GM18873 (cell line): ENCODE measurements around the gene RNF144B.
A peak's percentile ranks its signal among the peaks of the same experiment; 100 is the strongest.
"Not testable (repeated sequence)": the region's sequence is repeated elsewhere in the genome, so short reads cannot be mapped to it uniquely, and the experiment has no call there.

Source experiments
- ATAC-seq: cut with Tn5 transposase; IDR thresholded peaks from one replicate; pipeline ENCODE4 v1.9.1; 2021; ENCODE audit warnings: mild to moderate bottlenecking, moderate library complexity, moderate number of reproducible peaks; ENCODE audit not compliant: unreplicated experiment, low FRiP score

Gene RNF144B

DNA sequence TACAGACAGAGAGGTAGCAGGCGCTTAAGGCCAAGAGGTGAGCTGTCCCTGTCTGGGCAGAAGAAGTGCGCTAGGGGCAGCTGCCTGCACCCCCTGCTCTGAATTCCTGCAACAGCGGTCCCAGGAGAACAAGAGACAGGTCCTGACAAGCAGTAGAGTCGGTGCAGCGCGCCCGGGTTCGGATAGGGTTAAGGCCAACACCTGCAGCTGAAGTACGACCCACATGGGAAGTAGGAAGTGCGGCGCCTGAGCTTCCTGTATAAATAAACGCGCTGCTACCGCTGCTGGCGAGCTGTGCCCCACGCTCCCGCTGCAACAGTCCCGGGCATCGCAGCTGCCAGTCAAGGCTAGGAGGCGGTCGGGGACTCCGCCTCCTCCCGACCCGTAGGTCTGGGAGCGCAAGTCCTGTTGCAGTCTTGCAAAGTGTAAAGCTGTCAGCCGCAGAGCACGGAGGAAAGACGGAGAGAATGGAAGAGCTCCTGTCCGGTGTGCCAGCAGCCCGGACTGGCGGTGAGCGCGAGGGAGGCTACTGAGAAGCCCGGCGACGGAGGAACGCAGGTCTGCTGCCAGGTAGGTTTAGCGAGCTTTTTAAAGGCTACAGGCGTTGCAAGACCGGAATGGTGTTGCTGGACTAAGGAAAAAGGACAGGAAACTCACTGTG is at the start of gene RNF144B:
Gene RNF144B (plus strand): TSS at position 290 of the 661 bp plus-strand sequence. CDS start 12,185 bp downstream, outside the sequence.
- ATAC-seq, result peak; percentile 74

DNA sequence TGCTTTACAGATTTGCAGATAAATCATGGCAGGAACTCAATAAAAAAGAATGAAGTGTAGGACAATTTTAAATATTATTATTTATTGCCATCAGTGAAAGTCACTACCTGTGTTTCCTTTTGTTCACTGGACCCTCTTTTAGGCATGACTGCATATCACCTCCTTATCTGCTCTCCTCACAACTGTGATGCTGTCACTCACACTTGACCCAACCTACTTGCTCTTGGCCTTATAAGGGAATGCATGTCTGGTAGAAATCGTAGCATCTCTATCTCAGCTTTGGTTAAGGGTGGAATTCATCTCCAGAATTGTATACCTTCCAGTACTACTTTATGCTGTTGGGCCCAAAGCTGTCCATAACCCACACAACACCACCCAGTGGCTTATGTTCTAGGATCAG is 47.6 kb upstream of the RNF144B start:
- no peak for ATAC-seq

DNA sequence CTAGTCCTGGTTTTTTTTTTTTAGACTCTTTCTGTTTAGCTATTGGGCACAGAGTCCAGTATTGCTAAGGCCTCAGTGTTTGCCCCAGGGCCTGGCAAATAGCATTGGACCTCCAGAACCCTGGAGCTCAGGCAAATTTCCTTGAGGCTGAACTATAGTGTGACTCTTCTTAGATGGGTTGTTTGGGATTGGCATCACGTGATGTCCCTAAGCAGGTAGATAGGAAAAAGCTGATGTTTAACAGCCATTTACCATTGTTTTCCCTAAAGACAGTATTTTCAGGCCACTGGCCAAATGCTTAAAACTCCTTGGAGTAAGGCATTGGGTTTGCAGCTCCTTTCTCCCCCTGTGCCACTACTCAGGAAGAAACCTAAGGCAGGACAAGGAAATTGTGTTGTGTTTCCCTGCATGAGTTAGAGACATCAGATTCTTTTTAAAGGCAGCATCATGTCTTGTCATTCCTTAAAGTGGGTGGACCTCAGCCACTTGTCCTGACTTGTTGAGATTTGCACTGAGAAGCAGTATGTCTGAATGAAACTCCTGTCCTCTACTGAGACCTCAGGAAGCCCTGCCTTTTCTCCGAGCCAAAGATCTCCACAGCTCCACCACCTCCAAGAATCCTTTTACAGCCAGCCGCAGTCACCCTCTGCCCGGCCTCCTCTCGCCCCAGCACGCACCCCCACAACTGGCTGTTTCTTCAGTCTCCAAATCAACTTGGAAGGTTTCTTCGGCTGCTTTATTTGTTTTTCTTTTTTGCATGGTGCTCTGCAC is 46.2 kb upstream of the RNF144B start:
- ATAC-seq, result no peak

GRCh38 chr6:18342223-18342622 is 44.9 kb upstream of the RNF144B start:
- no peak for ATAC-seq

DNA sequence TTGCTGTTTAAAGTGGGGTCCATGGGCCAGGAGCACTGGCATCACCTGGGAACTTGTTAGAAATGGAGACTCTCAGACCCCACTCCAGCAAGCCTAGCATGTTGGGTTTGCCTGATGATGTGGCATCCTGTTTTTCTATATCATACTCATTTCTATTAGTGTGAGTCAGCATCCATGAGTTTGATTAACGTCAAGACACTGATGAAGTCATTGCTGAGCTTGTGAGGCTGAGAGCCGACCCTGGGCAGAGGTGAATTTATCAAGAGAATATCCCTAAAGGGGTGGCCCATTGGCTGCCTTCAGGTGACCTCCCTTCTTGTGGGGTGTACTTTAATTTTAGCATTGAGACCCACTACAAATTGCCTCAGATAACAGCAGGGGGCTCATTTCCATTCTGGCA is 43.4 kb upstream of the RNF144B start:
- ATAC-seq, result no peak

GRCh38 chr6:18347021-18347577 is 40.1 kb upstream of the RNF144B start:
- ATAC-seq, result no peak

GRCh38 chr6:18347866-18348265 is 39.3 kb upstream of the RNF144B start:
- ATAC-seq, result no peak

DNA sequence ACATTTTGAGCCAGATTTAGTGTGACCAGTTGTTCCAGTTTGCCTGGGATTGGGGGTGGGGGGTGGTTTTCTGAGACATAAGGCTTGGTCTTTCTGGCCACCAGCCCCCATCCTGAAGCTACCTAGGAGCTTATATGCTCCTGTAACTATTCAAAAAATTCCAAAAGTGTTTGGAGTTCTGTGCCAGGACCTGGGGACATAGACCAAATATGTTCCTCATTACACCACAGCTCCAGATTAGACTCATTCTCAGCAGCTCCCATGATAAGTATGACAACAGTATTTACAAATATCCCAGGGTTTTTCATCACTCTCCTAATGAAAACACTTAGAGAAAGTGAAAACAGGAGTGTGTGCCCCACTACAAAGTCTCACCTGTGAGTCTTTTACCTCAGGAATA is 37.8 kb upstream of the RNF144B start:
- ATAC-seq, result no peak

GRCh38 chr6:18350271-18350670 is 36.9 kb upstream of the RNF144B start:
- ATAC-seq, result no peak

DNA sequence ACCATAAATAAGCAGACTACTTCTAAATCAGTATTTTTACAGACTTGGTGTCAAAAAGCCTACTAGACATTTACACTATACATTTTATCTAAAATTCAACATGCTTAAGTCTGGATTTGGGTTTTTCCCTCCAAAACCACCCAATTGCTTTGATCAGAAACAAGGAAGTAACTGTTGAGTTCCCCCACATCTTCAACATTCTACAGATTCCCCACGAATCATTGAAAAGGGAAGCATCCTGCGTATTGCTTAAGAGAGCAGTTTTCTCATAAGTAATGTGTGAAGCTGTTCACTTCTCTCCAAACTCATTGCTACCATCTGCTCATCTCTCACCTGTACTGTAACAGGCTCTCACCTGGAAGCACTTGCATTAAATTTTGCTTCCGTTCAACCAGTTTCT is 36.4 kb upstream of the RNF144B start:
- no peak for ATAC-seq

DNA sequence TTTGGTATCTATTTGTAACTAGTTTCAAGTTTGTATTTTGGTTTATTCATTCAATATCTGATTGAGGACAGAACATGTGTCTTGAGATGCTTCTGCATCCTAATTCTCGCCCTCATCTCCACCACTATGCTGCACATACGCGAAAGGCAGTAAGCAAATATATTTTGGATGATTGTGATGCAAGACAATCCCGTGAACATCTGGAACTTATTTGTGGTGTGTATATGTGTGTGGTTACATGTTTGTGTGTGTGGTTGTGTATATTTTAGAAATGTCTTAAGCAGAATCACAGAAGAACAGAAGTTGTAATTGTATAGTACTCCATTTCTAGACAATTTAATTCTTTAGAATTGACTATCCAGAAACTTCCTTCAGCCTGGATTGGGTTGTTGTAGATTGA is 35.1 kb upstream of the RNF144B start:
- ATAC-seq, result no peak

DNA sequence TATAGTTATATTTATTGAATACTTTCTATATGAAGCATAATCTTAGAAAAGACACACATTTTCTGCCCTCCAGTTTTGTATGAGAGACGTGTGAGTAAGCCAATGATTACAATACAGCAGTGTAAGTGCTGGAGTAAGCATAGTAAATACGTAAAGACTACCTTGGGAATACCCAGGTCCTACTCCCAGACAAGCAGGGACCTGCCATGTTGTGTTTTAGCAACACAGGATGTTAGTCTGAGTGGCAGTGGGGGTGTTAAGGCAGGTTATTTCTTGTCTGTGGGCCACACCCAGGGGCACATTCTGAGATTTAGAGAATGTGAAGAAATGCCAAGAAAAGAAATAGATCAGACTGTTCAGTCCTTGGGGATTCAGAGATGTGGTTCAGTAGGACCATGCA is 34.3 kb upstream of the RNF144B start:
- no peak for ATAC-seq

GRCh38 chr6:18353251-18353650 is 33.9 kb upstream of the RNF144B start:
- no peak for ATAC-seq

DNA sequence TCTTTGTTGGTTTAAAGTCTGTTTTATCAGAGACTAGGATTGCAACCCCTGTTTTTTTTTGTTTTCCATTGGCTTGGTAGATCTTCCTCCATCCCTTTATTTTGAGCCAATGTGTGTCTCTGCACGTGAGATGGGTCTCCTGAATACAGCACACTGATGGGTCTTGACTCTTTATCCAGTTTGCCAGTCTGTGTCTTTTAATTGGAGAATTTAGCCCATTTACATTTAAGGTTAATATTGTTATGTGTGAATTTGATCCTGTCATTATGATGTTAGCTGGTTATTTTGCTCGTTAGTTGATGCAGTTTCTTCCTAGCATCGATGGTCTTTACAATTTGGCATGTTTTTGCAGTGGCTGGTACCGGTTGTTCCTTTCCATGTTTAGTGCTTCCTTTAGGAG is 29.6 kb upstream of the RNF144B start:
- ATAC-seq, result not testable (repeated sequence)

DNA sequence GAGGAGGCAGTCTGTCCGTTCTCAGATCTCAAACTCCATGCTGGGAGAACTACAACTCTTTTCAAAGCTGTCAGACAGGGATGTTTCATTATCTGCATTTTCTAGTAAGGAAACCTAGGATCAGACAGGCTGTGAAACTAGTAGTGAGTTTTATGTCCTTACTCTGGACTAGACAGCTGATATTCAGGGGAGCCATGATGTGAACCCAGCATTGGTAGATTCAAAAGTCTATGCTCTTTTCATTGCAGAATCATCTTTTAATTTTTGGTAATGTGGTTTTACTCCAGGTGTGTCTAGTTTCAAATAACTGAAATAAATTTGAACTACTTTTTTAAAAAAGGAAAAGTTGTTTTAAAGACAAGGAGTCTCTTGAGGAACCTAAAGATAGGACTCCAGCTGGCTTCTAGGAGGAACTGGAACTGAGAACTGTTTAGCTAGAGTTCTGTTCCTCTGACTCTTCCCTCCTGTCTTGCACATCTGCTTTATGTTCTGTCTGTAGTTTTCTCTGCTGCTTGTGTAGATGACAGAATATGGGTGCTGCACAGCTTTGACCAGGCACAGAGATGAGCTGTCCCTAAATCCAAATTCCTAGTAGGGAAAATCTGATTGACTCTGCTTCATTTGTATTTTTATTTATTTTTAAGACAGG is 27.8 kb upstream of the RNF144B start:
- ATAC-seq, result peak; percentile 62

DNA sequence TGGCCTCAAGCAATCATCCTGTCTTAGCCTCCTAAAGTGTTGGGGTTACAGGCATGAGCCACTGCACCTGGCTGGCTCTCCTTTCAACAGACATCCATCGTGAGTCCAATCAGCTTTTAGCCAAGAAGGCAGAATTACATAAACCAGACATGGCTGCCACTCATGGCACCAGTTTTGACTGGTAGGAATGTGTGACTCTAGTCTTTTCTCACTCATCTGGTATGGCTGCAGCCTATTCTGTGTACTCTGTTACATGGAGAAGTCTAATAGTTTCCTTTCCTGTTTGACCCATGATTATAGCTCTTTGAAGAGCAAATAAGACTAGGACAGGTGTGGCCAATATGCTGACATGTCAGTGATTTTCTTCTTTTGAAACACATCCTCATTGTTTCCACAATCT is 27.0 kb upstream of the RNF144B start:
- no peak for ATAC-seq

GRCh38 chr6:18362058-18362561 is 25.0 kb upstream of the RNF144B start:
- ATAC-seq, result no peak

- ATAC-seq, result no peak
Measured at GRCh38 chr6:18363746-18364145, 23.4 kb upstream of the RNF144B start.

GRCh38 chr6:18364561-18364960 is 22.6 kb upstream of the RNF144B start:
- not testable (repeated sequence) for ATAC-seq

DNA sequence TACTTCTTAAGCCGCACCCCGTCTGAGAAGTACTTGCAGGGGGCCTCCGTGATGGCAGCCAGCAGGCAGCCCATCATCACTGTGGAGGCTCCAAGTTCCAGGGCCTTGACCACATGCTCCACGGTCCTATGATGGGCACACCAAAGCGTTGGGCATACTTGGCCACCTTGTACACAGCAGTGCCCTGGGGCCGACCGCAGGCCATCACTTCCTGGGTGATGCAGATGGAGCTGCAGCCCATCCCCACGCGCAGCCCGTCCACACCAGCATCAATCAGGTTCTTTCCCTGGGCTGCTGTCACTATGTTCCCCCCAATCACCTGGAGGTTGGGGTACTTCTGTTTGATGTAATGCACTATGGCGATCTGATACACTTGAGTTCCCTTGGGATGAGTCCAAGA is 19.8 kb upstream of the RNF144B start:
- ATAC-seq, result no peak
